Endothelial cell of umbilical vein (primary cell): ENCODE measurements around the gene PDHX. TPM values are rescaled to one million over a fixed set of nuclear protein-coding genes. Genes with fewer than 3 reads are reported as not detected.

Experiments used
- BruUV-seq: library from RNA; stranded (reverse); fragments of 400-500 nt; replicated peaks from 2 replicates; lab custom pipeline; 2021; lab: Mats Ljungman, UMichigan
- CTCF ChIA-PET: fragments of 300-600, 350-600 bp; sonication (Branson Sonifier 250); formaldehyde crosslinking; loops from one replicate; lab custom pipeline; 2021; ENCODE audit warnings: antibody characterized with exemption, inconsistent platforms; lab: Charles Lee
- POLR2A ChIA-PET: fragments of 300-600, 350-600 bp; sonication (Branson Sonifier 250); formaldehyde crosslinking; loops from one replicate; lab custom pipeline; 2021; ENCODE audit warnings: antibody characterized with exemption, inconsistent platforms; lab: Charles Lee
- DNase-seq: peaks from one replicate; pipeline ENCODE4 v3.0.0-alpha.2; 2011; ENCODE audit warnings: low read depth, low spot score
- FAIRE-seq: peaks from 2 replicates; lab custom pipeline; 2011; peaks lifted over from hg19 to GRCh38; lab: Jason Lieb, UNC
- H2AFZ ChIP-seq: 2 replicates; pipeline ENCODE4 v1.6.0; 2012; ENCODE audit warnings: low read depth, low read length, control low read depth, inconsistent platforms
- H3K27ac ChIP-seq: 2 replicates; pipeline ENCODE4 v1.5.1; 2011; ENCODE audit warnings: low read depth, mild to moderate bottlenecking, control low read depth, low read length, moderate library complexity; ENCODE audit not compliant: insufficient read depth
- H3K27me3 ChIP-seq, 2 experiments: 2 replicates each; pipeline versions ENCODE4 v1.6.0 to v1.6.1; 2011; ENCODE audit warnings: low read length in 2 of 2, mixed read lengths in 1 of 2; ENCODE audit not compliant: control insufficient read depth in 2 of 2, insufficient read depth in 2 of 2
- H3K36me3 ChIP-seq, 2 experiments: 2 replicates in 1 of 2; 3 replicates in 1 of 2; pipeline ENCODE4 v1.5.1; 2011; ENCODE audit warnings: low read length in 2 of 2, mild to moderate bottlenecking in 1 of 2, moderate library complexity in 1 of 2; ENCODE audit not compliant: control insufficient read depth in 2 of 2, insufficient read depth in 2 of 2; ENCODE audit errors: extremely low read depth in 1 of 2
- H3K4me1 ChIP-seq: 3 replicates; pipeline ENCODE4 v1.5.1; 2011; ENCODE audit warnings: mild to moderate bottlenecking, low read length; ENCODE audit not compliant: control insufficient read depth, insufficient read depth; ENCODE audit errors: extremely low read depth
- H3K4me2 ChIP-seq: 2 replicates; pipeline ENCODE4 v1.6.1; 2011; ENCODE audit warnings: low read length, control low read depth, mixed read lengths; ENCODE audit not compliant: insufficient read depth
- H3K4me3 ChIP-seq, 3 experiments: fragments of 200-600 bp in 1 of 3; sonication (generic), shearing (Covaris generic) in 1 of 3; replicated peaks in 1 of 3; 2 replicates each; pipeline ENCODE4 v1.5.1; 2011 to 2016; ENCODE audit warnings: control low read depth in 3 of 3, low read length in 3 of 3, mild to moderate bottlenecking in 2 of 3, inconsistent platforms in 1 of 3, low read depth in 1 of 3, moderate library complexity in 1 of 3; ENCODE audit not compliant: insufficient read depth in 1 of 3
- H3K79me2 ChIP-seq: 2 replicates; pipeline ENCODE4 v1.6.0; 2012; ENCODE audit warnings: low read length, inconsistent platforms; ENCODE audit not compliant: control insufficient read depth, insufficient read depth
- H3K9ac ChIP-seq: replicated peaks from 2 replicates; pipeline ENCODE3; 2011; ENCODE audit warnings: low read length, control low read depth; ENCODE audit not compliant: insufficient read depth; ENCODE audit errors: extremely low read depth
- H3K9me1 ChIP-seq: replicated peaks from 3 replicates; pipeline ENCODE4 v1.6.0; 2011; ENCODE audit warnings: mild to moderate bottlenecking, low read length; ENCODE audit not compliant: control insufficient read depth, insufficient read depth; ENCODE audit errors: extremely low read depth
- H3K9me3 ChIP-seq: replicated peaks from 2 replicates; pipeline ENCODE4 v1.5.1; 2012; ENCODE audit warnings: low read length, inconsistent platforms; ENCODE audit not compliant: control insufficient read depth, insufficient read depth
- H4K20me1 ChIP-seq: replicated peaks from 2 replicates; pipeline ENCODE3; 2011; ENCODE audit warnings: mild to moderate bottlenecking, low read length; ENCODE audit not compliant: control insufficient read depth, insufficient read depth; ENCODE audit errors: extremely low read depth
- EZH2 ChIP-seq: IDR thresholded peaks from 2 replicates; pipeline ENCODE4 v1.6.1; 2012; ENCODE audit warnings: borderline replicate concordance, low read depth, mild to moderate bottlenecking, moderate library complexity, low read length, inconsistent platforms; ENCODE audit not compliant: severe bottlenecking
- FOS ChIP-seq: IDR thresholded peaks from 2 replicates; pipeline ENCODE4 v1.6.1; 2011; ENCODE audit warnings: mild to moderate bottlenecking, low read length, moderate library complexity, borderline replicate concordance; ENCODE audit not compliant: insufficient read depth
- GATA2 ChIP-seq: IDR thresholded peaks from 2 replicates; pipeline ENCODE4 v1.7.0; 2011; ENCODE audit warnings: low read depth, mild to moderate bottlenecking, moderate library complexity, mixed read lengths, low read length; ENCODE audit not compliant: insufficient read length, insufficient read depth
- JUN ChIP-seq: IDR thresholded peaks from 2 replicates; pipeline ENCODE4 v1.6.1; 2011; ENCODE audit warnings: borderline replicate concordance, low read depth; ENCODE audit not compliant: insufficient read length, insufficient read depth
- MAX ChIP-seq: IDR thresholded peaks from 2 replicates; pipeline ENCODE4 v1.6.1; 2011; ENCODE audit not compliant: insufficient read depth, insufficient read length
- MYC ChIP-seq: IDR thresholded peaks from one replicate; pipeline ENCODE4 v1.6.1; 2011; ENCODE audit warnings: mild to moderate bottlenecking, low read depth, low read length
- POLR2A ChIP-seq: IDR thresholded peaks from 2 replicates; pipeline ENCODE4 v1.6.1; 2012; ENCODE audit warnings: low read depth, mild to moderate bottlenecking, control low read depth, low read length
- POLR2AphosphoS5 ChIP-seq: IDR thresholded peaks from 2 replicates; pipeline ENCODE4 v1.6.1; 2012; ENCODE audit warnings: low read depth, mild to moderate bottlenecking, control low read depth, low read length, moderate library complexity; ENCODE audit not compliant: insufficient read depth
- dilution Hi-C: fragments of 300-500 bp; cut with MboI; formaldehyde crosslinking; loops from one replicate; pipeline ENCODE4 v1.15.0; 2019; ENCODE audit warnings: low sequenced_read_pairs; ENCODE audit not compliant: extremely low pct_ligation_motif_present
- intact Hi-C: fragments of 100-400 bp; cut with micrococcal nuclease; formaldehyde crosslinking; loops from one replicate; pipeline ENCODE4 v1.10.0; 2022
- polyA plus RNA-seq, 4 experiments: library from polyadenylated mRNA; depleted of rRNA in 3 of 4; stranded (reverse) in 3 of 4; unstranded in 1 of 4; fragments of >200 nt; gene quantifications; 2 replicates each; pipeline versions ENCODE4 v1.2.1 to v1.2.3, GENCODE V29; 2011 to 2012; ENCODE audit warnings: missing spikeins in 1 of 4
- total RNA-seq: library from RNA; stranded (reverse); gene quantifications from 2 replicates; pipeline ENCODE4 v1.2.3, GENCODE V29; 2021

The PDHX gene
- total and polyA plus RNA-seq, 2 donors (not counting 3 experiments of a cell fraction or from before 2014, with no cell fraction given): 10.5 to 30.5 TPM

GRCh38 chr11:34921156-34921555 is 4.7 kb downstream of the PDHX start:
- FAIRE-seq: no peak
- dilution Hi-C loops: no loop called here
- Histone ChIP-seq H3K9ac (no peak overlapping the region), H3K4me1 (peaks cover 9% of the 10 kb centered on the region), H3K36me3 (no peaks in the 10 kb centered on the region), H3K4me3 (no peak overlapping the region), H3K9me3 (no peaks in the 10 kb centered on the region), H3K27me3 (no peaks in the 10 kb centered on the region), H2AFZ (no peak overlapping the region), H3K79me2 (peaks cover 52% of the 10 kb centered on the region), H3K27ac (no peak overlapping the region), H3K9me1 (no peaks in the 10 kb centered on the region), H4K20me1 (no peaks in the 10 kb centered on the region), H3K4me2 (no peak overlapping the region)
- POLR2A ChIA-PET: no interaction called here
- DNase-seq: no peak
- no peak for TF ChIP-seq EZH2
- TF ChIP-seq POLR2AphosphoS5: no peak
- no peak for TF ChIP-seq POLR2A
- no peak for TF ChIP-seq FOS
- BruUV-seq: no TSS peak
- intact Hi-C loops: loop anchor here (10.0 kb wide), 2 partner anchors 164 to 1344 kb away; no protein-coding TSS in a partner anchor
- CTCF ChIA-PET: interaction anchor here (1.2 to 2.1 kb wide), 3 partner anchors 18 to 457 kb away, joined by 3 to 5 read pairs (median 3); no protein-coding TSS in a partner anchor

GRCh38 chr11:34924714-34925113 is 8.3 kb downstream of the PDHX start:
- no peaks in the 10 kb centered on the region for H4K20me1 ChIP-seq
- TF ChIP-seq MAX: no peak
- TF ChIP-seq GATA2: no peak
- TF ChIP-seq JUN: no peak
- TF ChIP-seq POLR2AphosphoS5: no peak
- TF ChIP-seq MYC: no peak
- no peak for TF ChIP-seq EZH2
- no peak for TF ChIP-seq FOS
- TF ChIP-seq POLR2A: no peak
- H3K36me3 ChIP-seq: no peaks in the 10 kb centered on the region
- H2AFZ ChIP-seq: no peak overlapping the region
- H3K4me1 ChIP-seq: peaks cover 5% of the 10 kb centered on the region
- no peak overlapping the region for H3K4me3 ChIP-seq
- intact Hi-C loops (loop anchor here (5.0 to 10.0 kb wide), 4 partner anchors 73 to 1340 kb away; no protein-coding TSS in a partner anchor), dilution Hi-C loops (no loop called here)
- no peaks in the 10 kb centered on the region for H3K9me1 ChIP-seq
- ChIA-PET CTCF (interaction anchor here (0.9 to 4.9 kb wide), 16 partner anchors 8 to 566 kb away, joined by 3 to 124 read pairs (median 6); partner anchors contain the start of genes APIP, CD44 and PDHX), POLR2A (interaction anchor here (0.9 kb wide), 1 partner anchor 8 kb away, joined by 5 read pairs; the partner anchor contains the start of genes APIP and PDHX)
- peaks cover 35% of the 10 kb centered on the region for H3K79me2 ChIP-seq
- no TSS peak for BruUV-seq
- no peak for FAIRE-seq
- no peak overlapping the region for H3K4me2 ChIP-seq
- H3K27me3 ChIP-seq: no peaks in the 10 kb centered on the region
- DNase-seq: no peak
- no peaks in the 10 kb centered on the region for H3K9me3 ChIP-seq
- H3K27ac ChIP-seq: no peak overlapping the region
- H3K9ac ChIP-seq: no peak overlapping the region
